Glutamatergic neuron (in vitro differentiated cells): ENCODE data around the gene MAGEB16. TPM values are rescaled to one million over a fixed set of nuclear protein-coding genes. Genes with fewer than 3 reads are reported as not detected.

Experiments
- DNase-seq: peaks from one replicate; pipeline ENCODE4 v3.0.0; 2022
- H3K27ac Mint-ChIP-seq: one replicate; pipeline ENCODE4 v1.8.0; 2020; ENCODE audit warnings: mild to moderate bottlenecking, mixed read lengths, inconsistent platforms; ENCODE audit not compliant: unreplicated experiment
- H3K27me3 Mint-ChIP-seq: one replicate; pipeline ENCODE4 v1.8.0; 2020; ENCODE audit warnings: mild to moderate bottlenecking, moderate library complexity, mixed read lengths, inconsistent platforms; ENCODE audit not compliant: unreplicated experiment
- H3K36me3 Mint-ChIP-seq: one replicate; pipeline ENCODE4 v1.8.0; 2020; ENCODE audit warnings: mild to moderate bottlenecking, mixed read lengths, inconsistent platforms; ENCODE audit not compliant: unreplicated experiment
- H3K4me1 Mint-ChIP-seq: one replicate; pipeline ENCODE4 v1.8.0; 2020; ENCODE audit warnings: mild to moderate bottlenecking, low read depth, mixed read lengths, inconsistent platforms; ENCODE audit not compliant: unreplicated experiment
- H3K4me3 Mint-ChIP-seq: one replicate; pipeline ENCODE4 v1.8.0; 2020; ENCODE audit warnings: mild to moderate bottlenecking, mixed read lengths, inconsistent platforms; ENCODE audit not compliant: unreplicated experiment
- H3K9me3 Mint-ChIP-seq: one replicate; pipeline ENCODE4 v1.8.0; 2020; ENCODE audit warnings: mild to moderate bottlenecking, moderate library complexity, mixed read lengths, inconsistent platforms; ENCODE audit not compliant: unreplicated experiment
- CTCF ChIP-seq: fragments of 200-600 bp; sonication (generic); IDR thresholded peaks from one replicate; pipeline ENCODE4 v1.5.0; 2021; ENCODE audit not compliant: partially characterized antibody, unreplicated experiment
- long read RNA-seq: library from polyadenylated mRNA; unstranded; transcript quantifications from one replicate; pipeline ENCODE4 v2.0.0, GENCODE V29; 2020; ENCODE audit not compliant: unreplicated experiment
- total RNA-seq: library from RNA; stranded (reverse); fragmentation: NEBNext Ultra II Directional; extraction: Animal tissue kit (Norgen Biotek cat#: 25700); gene quantifications from one replicate; pipeline ENCODE4 v1.2.1, GENCODE V29; 2021; ENCODE audit not compliant: unreplicated experiment

Gene MAGEB16
- total RNA-seq, result not detected
- long read RNA-seq, result 0 reads

DNA sequence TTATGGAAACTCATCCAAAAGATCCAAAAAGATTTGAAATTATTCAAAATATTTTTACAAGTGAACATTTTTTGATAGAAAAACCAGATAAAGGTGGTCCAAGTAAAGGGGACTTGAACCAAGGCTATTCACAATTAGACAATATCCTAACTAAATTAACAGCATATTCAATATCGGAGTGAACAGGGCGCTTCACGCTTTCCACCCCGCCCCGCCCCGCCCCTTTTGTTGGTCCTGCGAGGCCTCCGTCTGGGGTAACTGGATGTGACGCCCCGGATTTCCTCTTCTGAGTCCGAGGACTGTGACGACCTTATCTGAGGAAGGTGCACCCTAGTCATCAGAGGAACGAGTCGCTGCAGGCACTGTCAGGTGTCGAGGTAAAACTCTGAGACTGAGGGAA is at the start of gene MAGEB16:
MAGEB16 (plus strand) TSS at position 301 of the 400 bp plus-strand sequence. CDS start 3,855 bp downstream, outside the sequence.
- no peak for TF ChIP-seq CTCF
- Mint-ChIP-seq H3K4me3 (no peak within 1 kb of the TSS), H3K27me3 (no peaks in the 10 kb centered on the region), H3K27ac (no peak within 1 kb of the TSS), H3K4me1 (no peaks in the 10 kb centered on the region), H3K9me3 (no peaks in the 10 kb centered on the region), H3K36me3 (no peaks in the 10 kb centered on the region)
- no peak for DNase-seq

- Mint-ChIP-seq H3K27ac (no peak overlapping the region), H3K9me3 (no peaks in the 10 kb centered on the region), H3K4me3 (no peak overlapping the region), H3K4me1 (no peaks in the 10 kb centered on the region), H3K36me3 (no peaks in the 10 kb centered on the region), H3K27me3 (no peaks in the 10 kb centered on the region)
- DNase-seq, result no peak
- no peak for TF ChIP-seq CTCF
These were observed 24.1 kb upstream of the MAGEB16 start for GRCh38 chrX:35773958-35774564.

DNA sequence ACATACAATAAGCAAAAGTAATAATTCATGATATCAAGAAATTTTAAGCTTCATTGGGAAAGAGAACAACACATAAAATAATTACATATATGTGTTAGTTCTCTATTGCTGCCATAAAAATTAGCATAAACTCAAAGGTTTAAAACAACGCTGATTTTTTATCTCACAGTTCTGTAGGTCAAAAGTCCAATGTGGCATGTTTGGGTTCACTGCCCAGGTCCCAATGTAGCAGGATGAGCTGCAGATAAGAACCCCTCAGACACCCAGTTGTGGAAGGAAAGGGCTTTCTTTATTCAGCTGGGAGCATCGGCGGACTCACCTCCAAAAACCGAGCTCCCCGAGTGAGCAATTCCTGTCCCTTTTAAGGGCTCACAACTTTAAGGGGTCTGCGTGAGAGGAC is 13.1 kb upstream of the MAGEB16 start:
- H3K27ac Mint-ChIP-seq, result no peak overlapping the region
- DNase-seq, result no peak
- no peaks in the 10 kb centered on the region for H3K9me3 Mint-ChIP-seq
- peaks cover 1% of the 10 kb centered on the region for H3K4me1 Mint-ChIP-seq
- H3K4me3 Mint-ChIP-seq, result no peak overlapping the region
- TF ChIP-seq CTCF, result no peak
- no peaks in the 10 kb centered on the region for H3K27me3 Mint-ChIP-seq
- H3K36me3 Mint-ChIP-seq, result no peaks in the 10 kb centered on the region

DNA sequence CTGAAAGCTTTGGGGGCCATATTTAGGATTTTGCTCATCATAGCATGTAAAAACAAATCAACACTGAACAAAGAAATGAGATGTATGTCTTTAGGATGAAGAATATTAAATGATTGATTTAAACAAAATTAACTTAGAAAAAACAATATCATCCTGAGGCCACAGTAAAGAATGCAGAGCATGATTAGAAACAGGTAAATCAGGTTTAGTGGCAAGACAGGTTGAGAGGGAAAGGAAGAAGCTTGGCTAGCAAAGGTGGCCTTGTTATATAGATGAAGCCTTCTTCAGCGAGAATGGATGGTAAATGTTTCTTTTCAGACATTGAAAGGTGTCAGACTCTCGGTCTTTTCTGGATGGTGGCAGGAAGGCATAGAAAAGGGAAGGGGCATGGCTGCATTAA is 11.9 kb upstream of the MAGEB16 start:
- DNase-seq, result no peak
- Mint-ChIP-seq H3K27me3 (no peaks in the 10 kb centered on the region), H3K4me3 (no peak overlapping the region), H3K4me1 (peaks cover 1% of the 10 kb centered on the region), H3K27ac (no peak overlapping the region), H3K9me3 (no peaks in the 10 kb centered on the region), H3K36me3 (no peaks in the 10 kb centered on the region)
- TF ChIP-seq CTCF, result no peak

GRCh38 chrX:35787867-35788266 is 10.3 kb upstream of the MAGEB16 start:
- Mint-ChIP-seq H3K4me3 (no peak overlapping the region), H3K27ac (no peak overlapping the region), H3K9me3 (no peaks in the 10 kb centered on the region), H3K36me3 (no peaks in the 10 kb centered on the region), H3K4me1 (no peaks in the 10 kb centered on the region), H3K27me3 (no peaks in the 10 kb centered on the region)
- no peak for TF ChIP-seq CTCF
- DNase-seq, result no peak
